GM12892 (cell line): Measurements from ENCODE around the gene RMRP.

Source experiments
- POLR2A ChIP-seq: IDR thresholded peaks from 2 replicates; pipeline ENCODE4 v1.6.1; 2011; ENCODE audit warnings: low read depth, low read length, control low read depth
- TAF1 ChIP-seq: IDR thresholded peaks from 2 replicates; pipeline ENCODE4 v1.6.1; 2011; ENCODE audit warnings: low read depth, mild to moderate bottlenecking, control low read depth, low read length, borderline replicate concordance

GRCh38 chr9:35682520-35683315 is 24.9 kb upstream of the RMRP start:
- TF ChIP-seq TAF1 = no peak
- no peak for TF ChIP-seq POLR2A
